ENCODE data around the gene RBM3. TPM values are rescaled to one million over a fixed set of nuclear protein-coding genes. Genes with fewer than 3 reads are reported as not detected.

Gene RBM3
- total and polyA plus RNA-seq, 10 of the 15 experiments (the other 5 are each of a cell fraction or from before 2014, with no cell fraction given): 170 to 467 (median 259) TPM

- intact Hi-C loops (cut with micrococcal nuclease; ENCODE audit: unreplicated experiment): no loop called here
- ATAC-seq: no peak
- SMC1A ChIA-PET (ENCODE audit: uncharacterized antibody, unreplicated experiment): no interaction called here
- whole genome bisulfite sequencing (ENCODE audit: insufficient coverage, insufficient replicate concordance, low lambda C conversion rate, missing lambda C conversion rate): 62% methylated on average over 5 of the region's 5 CpGs
- CTCF ChIA-PET: interaction anchor here (0.6 kb wide), 1 partner anchor 55 kb away, joined by 3 read pairs; no protein-coding TSS in a partner anchor
- RAD21 ChIA-PET (ENCODE audit: unreplicated experiment): no interaction called here
- no peak overlapping the region for H3K4me2 ChIP-seq (ENCODE audit: control insufficient read depth, insufficient read depth)
- no peak overlapping the region for H2AFZ ChIP-seq (ENCODE audit: control insufficient read depth, low read depth, low read length)
- no peaks in the 10 kb centered on the region for H3K79me2 ChIP-seq (ENCODE audit: control insufficient read depth, insufficient read depth, low read length)
- FAIRE-seq: no peak
- H4K20me1 ChIP-seq (ENCODE audit: control insufficient read depth, insufficient read depth): no peaks in the 10 kb centered on the region
- no peaks in the 10 kb centered on the region for H3K27me3 ChIP-seq (replicated peaks in 1 of 2; ENCODE audit: control insufficient read depth in 2 of 2, insufficient read depth in 2 of 2, low read length in 1 of 2)
- H3K4me1 ChIP-seq (ENCODE audit: control insufficient read depth, insufficient read depth, low read length): no peaks in the 10 kb centered on the region
- no TSS peak for BruUV-seq (replicated peaks)
- H3K4me3 ChIP-seq: no peak overlapping the region
- POLR2A ChIA-PET: no interaction called here
- TF ChIP-seq POLR2AphosphoS5 (IDR thresholded peaks at IDR 0.05; ENCODE audit: low read length): no peak
- TF ChIP-seq NR2F1 (conservative IDR thresholded peaks at IDR 0.05): no peak
- TF ChIP-seq NFYA (IDR thresholded peaks at IDR 0.05; ENCODE audit: borderline replicate concordance, low read depth, low read length): no peak
- no peak for TF ChIP-seq RB1 (IDR thresholded peaks at IDR 0.05; ENCODE audit: borderline replicate concordance)
- no peak for TF ChIP-seq NFXL1 (IDR thresholded peaks at IDR 0.05; ENCODE audit: borderline replicate concordance)
- no peak for TF ChIP-seq FOXM1 (IDR thresholded peaks at IDR 0.05; ENCODE audit: low read depth, low read length)
- no peak for TF ChIP-seq CBFB (IDR thresholded peaks at IDR 0.05; ENCODE audit: low read depth)
- TF ChIP-seq ZZZ3 (IDR thresholded peaks at IDR 0.05; ENCODE audit: control insufficient read depth, insufficient read length, low read depth): no peak
- TF ChIP-seq NFYB (IDR thresholded peaks at IDR 0.05; ENCODE audit: insufficient read depth, low read depth, low read length): no peak
- no peak for TF ChIP-seq BRCA1 (IDR thresholded peaks at IDR 0.05; ENCODE audit: low read depth, low read length)
- TF ChIP-seq CBX5 (IDR thresholded peaks at IDR 0.05; ENCODE audit: low read depth): no peak
- TF ChIP-seq ZBTB4 (CRISPR knock-in tag; IDR thresholded peaks at IDR 0.05): no peak
- TF ChIP-seq RAD21 (IDR thresholded peaks at IDR 0.05; ENCODE audit: insufficient read depth, low read depth, low read length): no peak
- no peak for TF ChIP-seq TBL1XR1 (IDR thresholded peaks at IDR 0.05; ENCODE audit: low read depth, low read length)
- TF ChIP-seq NR2C2 (IDR thresholded peaks at IDR 0.05; ENCODE audit: borderline replicate concordance, control insufficient read depth, insufficient read length, low read depth): no peak
- TF ChIP-seq SMAD1 (IDR thresholded peaks at IDR 0.05; ENCODE audit: low read depth, partially characterized antibody): no peak
- no peak for TF ChIP-seq KLF5 (IDR thresholded peaks at IDR 0.05; ENCODE audit: partially characterized antibody)
- no peaks in the 10 kb centered on the region for H3K9me3 ChIP-seq (replicated peaks; ENCODE audit: control insufficient read depth, insufficient read depth, low read length)
- H3K9ac ChIP-seq (ENCODE audit: control insufficient read depth, insufficient read depth, low read length): no peak overlapping the region
- DNase-seq (ENCODE audit: low read depth, low spot score): no peak
- in situ Hi-C loops (cut with MboI): no loop called here
- no peaks in the 10 kb centered on the region for H3K36me3 ChIP-seq (ENCODE audit: control insufficient read depth in 2 of 2, insufficient read depth in 2 of 2, low read length in 1 of 2)
- H3K27ac ChIP-seq (ENCODE audit: control insufficient read depth, insufficient read depth): no peak overlapping the region
These were observed 18.7 kb downstream of the RBM3 start for GRCh38 chrX:48592971-48593370.
